Neural progenitor cell (in vitro differentiated cells): Measurements from ENCODE around the gene FAM120C. TPM values are rescaled to one million over a fixed set of nuclear protein-coding genes. Genes with fewer than 3 reads are reported as not detected.
A peak's percentile ranks its signal among the peaks of the same experiment; 100 is the strongest.

Source experiments
- DNase-seq: peaks from one replicate; pipeline ENCODE4 v3.0.0-alpha.2; 2016; ENCODE audit warnings: low spot score
- H2AFZ ChIP-seq: fragments of 200-600 bp; sonication (generic); replicated peaks from 2 replicates; pipeline ENCODE4 v1.6.1; 2016; ENCODE audit warnings: antibody characterized with exemption
- H3F3A ChIP-seq: fragments of 200-600 bp; sonication (generic); 2 replicates; pipeline ENCODE4 v1.6.1; 2016; ENCODE audit warnings: antibody characterized with exemption, low read depth
- H3K27ac ChIP-seq: fragments of 200-600 bp; sonication (generic); 2 replicates; pipeline ENCODE4 v1.5.1; 2016; ENCODE audit warnings: mild to moderate bottlenecking
- H3K27me3 ChIP-seq: fragments of 200-600 bp; sonication (generic); 2 replicates; pipeline ENCODE4 v1.6.1; 2016; ENCODE audit warnings: mild to moderate bottlenecking, moderate library complexity
- H3K36me3 ChIP-seq: fragments of 200-600 bp; sonication (generic); 2 replicates; pipeline ENCODE4 v1.5.1; 2016
- H3K4me1 ChIP-seq: fragments of 200-600 bp; sonication (generic); 2 replicates; pipeline ENCODE4 v1.6.1; 2016; ENCODE audit warnings: mixed run types
- H3K4me2 ChIP-seq: fragments of 200-600 bp; sonication (generic); 2 replicates; pipeline ENCODE4 v1.6.1; 2016
- H3K4me3 ChIP-seq: fragments of 200-600 bp; sonication (generic); 2 replicates; pipeline ENCODE4 v1.5.1; 2016
- H3K79me2 ChIP-seq: fragments of 200-600 bp; sonication (generic); 2 replicates; pipeline ENCODE4 v1.6.1; 2016; ENCODE audit warnings: low read depth
- H3K9ac ChIP-seq: fragments of 200-600 bp; sonication (generic); 2 replicates; pipeline ENCODE4 v1.6.1; 2016
- H3K9me3 ChIP-seq: fragments of 200-600 bp; sonication (generic); 2 replicates; pipeline ENCODE4 v1.5.1; 2016; ENCODE audit warnings: low read depth
- H4K20me1 ChIP-seq: fragments of 200-600 bp; sonication (generic); 2 replicates; pipeline ENCODE4 v1.6.1; 2016; ENCODE audit warnings: low read depth
- H3K27ac Mint-ChIP-seq: 3 replicates; pipeline ENCODE4 v1.8.0; 2021; ENCODE audit warnings: mixed read lengths
- H3K27me3 Mint-ChIP-seq: 2 replicates; pipeline ENCODE4 v1.8.0; 2022; ENCODE audit warnings: low read depth, mild to moderate bottlenecking, inconsistent platforms, moderate library complexity, mixed read lengths; ENCODE audit not compliant: insufficient read depth
- H3K36me3 Mint-ChIP-seq: 3 replicates; pipeline ENCODE4 v1.8.0; 2021; ENCODE audit warnings: mixed read lengths
- H3K4me1 Mint-ChIP-seq: 3 replicates; pipeline ENCODE4 v1.8.0; 2021; ENCODE audit warnings: mixed read lengths
- H3K4me3 Mint-ChIP-seq: 3 replicates; pipeline ENCODE4 v1.8.0; 2021; ENCODE audit warnings: mild to moderate bottlenecking, moderate library complexity, mixed read lengths
- H3K9me3 Mint-ChIP-seq: 3 replicates; pipeline ENCODE4 v1.8.0; 2020; ENCODE audit warnings: mixed read lengths
- EZH2 ChIP-seq: fragments of 200-600 bp; sonication (generic); IDR thresholded peaks from 2 replicates; pipeline ENCODE4 v1.6.1; 2017; ENCODE audit warnings: antibody characterized with exemption, mild to moderate bottlenecking, moderate library complexity
- EZH2phosphoT487 ChIP-seq: fragments of 200-600 bp; sonication (generic); IDR thresholded peaks from 2 replicates; pipeline ENCODE4 v1.6.1; 2017; ENCODE audit warnings: antibody characterized with exemption
- total RNA-seq: library from RNA; depleted of rRNA; stranded (reverse); fragments of >200 nt; gene quantifications from 2 replicates; pipeline ENCODE4 v1.2.3, GENCODE V29; 2015; ENCODE audit warnings: low replicate concordance
- TF ChIP-seq, protein P1 (sequence below): fragments of 200-600 bp; sonication (generic); IDR thresholded peaks from 2 replicates; pipeline ENCODE4 v1.5.1; 2017; ENCODE audit warnings: antibody characterized with exemption, mild to moderate bottlenecking

Gene FAM120C
- total RNA-seq, 1 donor from 2014 or later = 5.1 TPM

DNA sequence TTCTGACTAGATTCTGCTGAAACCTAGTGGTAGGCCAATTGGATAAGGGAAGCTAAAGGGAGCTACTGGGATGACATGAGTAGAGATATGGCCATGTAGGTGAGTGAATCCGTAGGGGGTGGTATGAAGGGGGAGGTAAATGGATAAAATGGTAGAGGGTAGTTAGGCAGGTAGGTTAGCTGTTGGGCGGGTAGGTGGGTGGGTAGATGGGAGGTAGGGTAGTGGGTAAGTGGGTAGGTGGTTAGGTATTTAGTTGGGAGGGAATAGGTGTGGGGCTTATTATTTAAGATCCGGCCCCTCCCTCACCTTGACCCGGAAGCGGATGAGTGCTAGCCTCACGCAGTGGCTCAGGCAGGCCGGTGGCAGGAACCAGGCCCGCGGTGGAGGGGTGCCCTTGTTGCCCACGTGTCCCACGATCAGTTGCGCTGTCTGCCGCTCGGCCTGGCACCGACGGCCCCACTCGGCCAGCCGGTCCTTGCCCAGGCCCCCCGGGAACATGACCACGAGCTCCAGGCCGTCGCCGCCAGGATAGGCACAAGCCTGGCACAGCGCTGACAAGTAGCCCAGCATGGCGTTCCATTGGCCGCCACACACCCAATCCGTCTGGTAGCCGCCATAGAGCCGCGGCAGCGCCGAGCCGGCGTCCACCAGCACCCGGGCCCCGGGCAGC lies 725 bp downstream of the FAM120C start:
- Histone ChIP-seq H3K36me3 (no peaks in the 10 kb centered on the region), H3K79me2 (peaks cover 55% of the 10 kb centered on the region), H3K4me3 (peak overlapping the region; percentile 75), H3K4me1 (peaks cover 15% of the 10 kb centered on the region), H4K20me1 (peaks cover 18% of the 10 kb centered on the region), H3F3A (no peaks in the 10 kb centered on the region), H3K9ac (peak overlapping the region; percentile 3), H3K9me3 (no peaks in the 10 kb centered on the region), H3K27me3 (no peaks in the 10 kb centered on the region), H3K4me2 (peak overlapping the region; percentile 78), H2AFZ (no peak overlapping the region), H3K27ac (no peak overlapping the region)
- Mint-ChIP-seq H3K27ac (peak overlapping the region; percentile 6), H3K9me3 (no peaks in the 10 kb centered on the region), H3K36me3 (no peaks in the 10 kb centered on the region), H3K4me1 (peaks cover 24% of the 10 kb centered on the region), H3K27me3 (peaks cover 4% of the 10 kb centered on the region), H3K4me3 (peak overlapping the region; percentile 80)
- TF ChIP-seq EZH2phosphoT487 (no peak), EZH2 (no peak)
- TF ChIP-seq, protein P1, sequence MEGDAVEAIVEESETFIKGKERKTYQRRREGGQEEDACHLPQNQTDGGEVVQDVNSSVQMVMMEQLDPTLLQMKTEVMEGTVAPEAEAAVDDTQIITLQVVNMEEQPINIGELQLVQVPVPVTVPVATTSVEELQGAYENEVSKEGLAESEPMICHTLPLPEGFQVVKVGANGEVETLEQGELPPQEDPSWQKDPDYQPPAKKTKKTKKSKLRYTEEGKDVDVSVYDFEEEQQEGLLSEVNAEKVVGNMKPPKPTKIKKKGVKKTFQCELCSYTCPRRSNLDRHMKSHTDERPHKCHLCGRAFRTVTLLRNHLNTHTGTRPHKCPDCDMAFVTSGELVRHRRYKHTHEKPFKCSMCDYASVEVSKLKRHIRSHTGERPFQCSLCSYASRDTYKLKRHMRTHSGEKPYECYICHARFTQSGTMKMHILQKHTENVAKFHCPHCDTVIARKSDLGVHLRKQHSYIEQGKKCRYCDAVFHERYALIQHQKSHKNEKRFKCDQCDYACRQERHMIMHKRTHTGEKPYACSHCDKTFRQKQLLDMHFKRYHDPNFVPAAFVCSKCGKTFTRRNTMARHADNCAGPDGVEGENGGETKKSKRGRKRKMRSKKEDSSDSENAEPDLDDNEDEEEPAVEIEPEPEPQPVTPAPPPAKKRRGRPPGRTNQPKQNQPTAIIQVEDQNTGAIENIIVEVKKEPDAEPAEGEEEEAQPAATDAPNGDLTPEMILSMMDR = no peak
- DNase-seq = peak; percentile 57

DNA sequence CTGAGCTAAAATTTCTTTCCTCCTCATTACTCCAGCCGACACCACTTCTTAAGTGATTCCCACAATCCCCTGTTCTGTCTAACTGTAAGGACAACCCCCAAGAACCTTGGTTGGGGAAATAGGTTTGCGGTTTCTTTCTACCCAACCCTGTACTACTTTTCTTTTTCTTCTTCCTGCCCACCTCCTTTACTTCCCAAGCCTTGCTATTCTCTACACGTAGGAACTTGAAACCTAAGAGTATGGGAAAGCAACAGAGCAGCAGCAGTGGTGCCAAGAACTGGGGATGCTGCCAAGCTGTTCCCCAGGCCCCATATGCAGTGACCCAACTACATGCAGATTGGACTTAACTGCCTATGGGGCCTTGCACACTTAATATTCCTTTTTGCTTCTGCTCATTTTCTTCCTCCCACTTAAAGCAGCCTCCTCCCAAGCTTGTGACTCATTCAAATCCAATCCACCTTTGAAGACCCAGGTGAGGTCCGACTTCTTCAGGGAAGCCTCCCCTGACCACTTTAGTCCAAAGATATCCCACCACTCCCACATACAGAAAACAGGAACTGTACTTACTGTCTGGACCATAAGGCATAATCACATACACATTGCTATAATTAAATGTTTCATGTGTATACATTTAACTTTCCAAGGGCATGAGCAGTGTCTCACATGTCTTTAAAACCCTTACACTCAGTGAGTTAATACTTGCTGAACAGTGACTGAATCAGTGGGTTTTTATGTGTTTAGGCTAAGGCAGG lies 1.7 kb downstream of the FAM120C start:
- Mint-ChIP-seq H3K4me3 (peak overlapping the region; percentile 80), H3K4me1 (peaks cover 24% of the 10 kb centered on the region), H3K9me3 (no peaks in the 10 kb centered on the region), H3K36me3 (peaks cover 8% of the 10 kb centered on the region), H3K27ac (peak overlapping the region; percentile 6), H3K27me3 (peaks cover 4% of the 10 kb centered on the region)
- Histone ChIP-seq H3K4me1 (peaks cover 15% of the 10 kb centered on the region), H3K79me2 (peaks cover 63% of the 10 kb centered on the region), H3K9ac (peak overlapping the region; percentile 24), H3K27me3 (no peaks in the 10 kb centered on the region), H3K9me3 (no peaks in the 10 kb centered on the region), H3K27ac (no peak overlapping the region), H3K4me3 (peak overlapping the region; percentile 75), H4K20me1 (peaks cover 18% of the 10 kb centered on the region), H2AFZ (no peak overlapping the region), H3K36me3 (no peaks in the 10 kb centered on the region), H3F3A (no peaks in the 10 kb centered on the region), H3K4me2 (peak overlapping the region; percentile 78)
- no peak for TF ChIP-seq EZH2
- TF ChIP-seq EZH2phosphoT487 = no peak
- TF ChIP-seq, protein P1 = no peak
- no peak for DNase-seq

- peak overlapping the region; percentile 75 for H3K4me3 ChIP-seq
- H3K27ac Mint-ChIP-seq = no peak overlapping the region
- H3K9me3 Mint-ChIP-seq = no peaks in the 10 kb centered on the region
- peaks cover 4% of the 10 kb centered on the region for H3K27me3 Mint-ChIP-seq
- no peak overlapping the region for H3K9ac ChIP-seq
- peaks cover 8% of the 10 kb centered on the region for H3K36me3 Mint-ChIP-seq
- no peaks in the 10 kb centered on the region for H3K36me3 ChIP-seq
- peak overlapping the region; percentile 4 for H3K4me3 Mint-ChIP-seq
- peaks cover 72% of the 10 kb centered on the region for H3K79me2 ChIP-seq
- no peak overlapping the region for H3K27ac ChIP-seq
- no peak overlapping the region for H2AFZ ChIP-seq
- H3K9me3 ChIP-seq = no peaks in the 10 kb centered on the region
- DNase-seq = no peak
- H3K27me3 ChIP-seq = no peaks in the 10 kb centered on the region
- H4K20me1 ChIP-seq = peaks cover 18% of the 10 kb centered on the region
- peak overlapping the region; percentile 78 for H3K4me2 ChIP-seq
- H3K4me1 ChIP-seq = peaks cover 15% of the 10 kb centered on the region
- H3K4me1 Mint-ChIP-seq = peaks cover 24% of the 10 kb centered on the region
- TF ChIP-seq, protein P1 = no peak
- TF ChIP-seq EZH2 (no peak), EZH2phosphoT487 (no peak)
- no peaks in the 10 kb centered on the region for H3F3A ChIP-seq
Observed at GRCh38 chrX:54180403-54180802, 2.7 kb downstream of the FAM120C start.
